GM21360 (cell line): ENCODE results near the gene CCDC69.
"Not testable (repeated sequence)": the region's sequence is repeated elsewhere in the genome, so short reads cannot be mapped to it uniquely, and the experiment has no call there.

ENCODE experiments used
- ATAC-seq: cut with Tn5 transposase; IDR thresholded peaks from one replicate; pipeline ENCODE4 v1.9.1; 2021; ENCODE audit warnings: mild to moderate bottlenecking, moderate library complexity; ENCODE audit not compliant: unreplicated experiment

CCDC69 gene

GRCh38 chr5:151248651-151249050 lies 24.8 kb upstream of the CCDC69 start:
- no peak for ATAC-seq

- ATAC-seq: no peak
Measured at GRCh38 chr5:151245680-151246219, 21.9 kb upstream of the CCDC69 start.

DNA sequence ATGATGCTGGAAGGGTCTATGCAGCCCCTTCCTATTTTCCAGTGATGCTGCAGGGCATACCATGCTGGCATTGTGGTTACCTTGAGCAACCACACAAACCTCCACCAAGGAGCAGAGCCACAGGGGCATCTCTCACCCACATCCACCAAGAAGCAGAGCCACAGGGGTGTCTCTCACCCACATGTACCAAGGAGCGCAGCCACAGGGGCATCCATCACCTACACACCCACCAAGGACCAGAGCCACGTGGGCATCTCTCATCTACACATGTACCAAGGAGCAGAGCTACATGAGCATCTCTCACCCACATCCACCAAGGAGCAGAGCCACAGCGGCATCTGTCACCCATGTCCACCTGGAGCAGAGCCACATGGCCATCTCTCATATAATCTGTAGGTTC lies 20.3 kb upstream of the CCDC69 start:
- ATAC-seq: no peak

GRCh38 chr5:151243564-151243963 lies 19.7 kb upstream of the CCDC69 start:
- ATAC-seq: no peak

GRCh38 chr5:151243127-151243526 lies 19.2 kb upstream of the CCDC69 start:
- ATAC-seq: no peak

DNA sequence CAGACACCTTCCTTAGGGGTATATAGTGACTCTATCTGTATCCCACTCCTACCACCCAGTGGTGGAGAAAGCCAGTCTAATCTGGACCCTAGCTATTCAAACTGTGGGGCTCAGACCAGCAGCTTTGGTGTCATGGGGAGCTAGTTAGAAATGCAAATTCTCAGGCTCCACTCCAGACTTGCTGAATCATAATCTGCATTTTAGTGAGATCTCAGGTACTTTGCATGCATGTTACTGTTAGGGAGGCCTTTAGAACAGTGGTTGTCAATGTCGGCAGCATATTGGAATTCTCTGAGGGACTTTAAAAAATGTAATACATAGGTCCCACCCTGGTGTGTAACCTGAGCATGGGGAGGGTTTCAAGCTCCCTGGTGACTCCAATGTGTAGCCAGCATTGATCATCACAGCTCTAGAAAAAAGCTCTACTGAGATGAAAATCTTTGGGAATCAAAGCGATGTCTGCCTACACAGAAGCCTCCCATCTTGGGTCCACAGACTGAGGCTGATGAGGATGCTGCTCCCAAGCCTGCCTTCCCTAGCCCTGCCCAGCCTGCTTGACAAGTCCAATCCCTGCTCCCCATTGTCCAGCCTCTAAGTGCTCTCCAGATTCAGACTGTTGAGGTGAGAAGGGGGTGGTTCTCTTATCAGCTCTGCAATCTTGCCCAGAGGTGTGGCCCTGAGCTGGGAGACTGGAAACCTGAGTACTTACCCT lies 17.2 kb upstream of the CCDC69 start:
- no peak for ATAC-seq

DNA sequence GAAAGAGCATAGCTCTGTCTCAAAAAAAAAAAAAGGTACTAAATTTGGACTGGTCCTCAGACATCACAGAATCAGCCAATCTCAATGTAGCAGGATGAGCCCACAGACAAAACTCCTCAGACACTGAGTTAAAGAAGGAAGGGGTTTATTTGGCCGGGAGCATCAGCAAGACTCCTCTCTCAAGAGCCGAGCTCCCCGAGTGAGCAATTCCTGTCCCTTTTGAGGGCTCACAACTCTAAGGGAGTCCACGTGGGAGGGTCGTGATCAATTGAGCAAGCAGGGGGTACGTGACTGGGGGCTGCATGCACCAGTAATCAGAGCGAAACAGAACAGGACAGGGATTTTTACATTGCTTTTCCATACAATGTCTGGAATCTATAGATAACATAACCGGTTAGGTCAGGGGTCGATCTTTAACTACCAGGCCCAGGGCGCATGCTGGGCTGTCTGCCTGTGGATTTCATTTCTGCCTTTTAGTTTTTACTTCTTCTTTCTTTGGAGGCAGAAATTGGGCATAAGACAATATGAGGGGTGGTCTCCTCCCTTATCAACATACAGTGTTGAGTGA lies 16.5 kb upstream of the CCDC69 start:
- ATAC-seq: not testable (repeated sequence)

DNA sequence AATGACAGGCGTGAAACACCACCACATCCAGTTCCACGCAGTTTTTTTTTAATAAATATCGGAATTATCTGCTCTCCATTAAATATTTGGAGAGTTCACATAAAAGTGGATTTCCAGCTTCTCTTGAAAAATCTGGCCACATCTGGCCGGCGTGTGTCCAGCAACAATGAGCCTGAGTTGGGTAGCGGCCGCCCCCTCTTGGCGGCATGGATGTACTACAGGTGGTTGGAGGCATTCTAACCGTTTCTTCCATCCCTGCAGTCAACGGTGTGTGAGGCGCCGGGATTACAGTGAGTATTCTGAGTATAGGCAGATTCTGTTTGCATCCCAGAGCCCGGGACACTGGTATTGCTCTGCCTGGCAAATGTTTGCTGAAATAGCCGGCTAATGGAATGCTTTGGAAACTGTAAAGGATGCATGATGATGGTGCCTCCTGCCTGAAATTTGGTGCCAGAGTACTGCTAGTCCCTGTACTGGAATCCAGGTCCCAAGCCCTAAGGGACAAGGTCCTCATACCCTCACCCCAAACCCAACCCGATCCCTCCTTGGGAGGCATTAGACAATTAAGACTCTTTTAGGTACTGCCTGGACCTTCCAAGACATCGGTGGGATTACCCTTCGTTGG lies 15.5 kb upstream of the CCDC69 start:
- ATAC-seq: no peak

DNA sequence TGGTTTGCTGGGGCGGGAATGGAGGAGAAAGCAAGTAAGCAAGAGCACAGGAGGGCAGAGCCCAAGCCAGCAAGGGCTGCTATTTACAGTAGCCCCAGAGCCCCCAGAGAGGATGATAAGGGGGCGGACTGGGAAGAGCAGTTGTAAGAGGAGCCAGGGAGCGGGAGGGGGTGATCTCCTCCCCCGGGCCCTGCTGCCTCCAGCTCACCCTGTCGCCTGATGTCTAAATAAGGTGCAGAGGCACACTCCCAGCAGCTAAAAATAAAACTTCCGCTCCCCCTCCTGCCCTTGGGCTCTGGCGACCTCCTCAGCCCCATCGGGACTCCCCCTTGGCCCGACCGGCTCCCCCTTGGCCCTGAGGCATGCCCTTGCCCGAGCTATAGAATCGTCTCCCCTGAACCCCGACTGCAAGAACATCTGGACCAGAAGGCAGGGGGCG lies 14.4 kb upstream of the CCDC69 start:
- peak; percentile 44 for ATAC-seq

- ATAC-seq: no peak
Measured at GRCh38 chr5:151237685-151238084, 13.8 kb upstream of the CCDC69 start.

- ATAC-seq: no peak
Measured at GRCh38 chr5:151236888-151237287, 13.0 kb upstream of the CCDC69 start.

- not testable (repeated sequence) for ATAC-seq
Measured at GRCh38 chr5:151235239-151235571, 11.3 kb upstream of the CCDC69 start.

DNA sequence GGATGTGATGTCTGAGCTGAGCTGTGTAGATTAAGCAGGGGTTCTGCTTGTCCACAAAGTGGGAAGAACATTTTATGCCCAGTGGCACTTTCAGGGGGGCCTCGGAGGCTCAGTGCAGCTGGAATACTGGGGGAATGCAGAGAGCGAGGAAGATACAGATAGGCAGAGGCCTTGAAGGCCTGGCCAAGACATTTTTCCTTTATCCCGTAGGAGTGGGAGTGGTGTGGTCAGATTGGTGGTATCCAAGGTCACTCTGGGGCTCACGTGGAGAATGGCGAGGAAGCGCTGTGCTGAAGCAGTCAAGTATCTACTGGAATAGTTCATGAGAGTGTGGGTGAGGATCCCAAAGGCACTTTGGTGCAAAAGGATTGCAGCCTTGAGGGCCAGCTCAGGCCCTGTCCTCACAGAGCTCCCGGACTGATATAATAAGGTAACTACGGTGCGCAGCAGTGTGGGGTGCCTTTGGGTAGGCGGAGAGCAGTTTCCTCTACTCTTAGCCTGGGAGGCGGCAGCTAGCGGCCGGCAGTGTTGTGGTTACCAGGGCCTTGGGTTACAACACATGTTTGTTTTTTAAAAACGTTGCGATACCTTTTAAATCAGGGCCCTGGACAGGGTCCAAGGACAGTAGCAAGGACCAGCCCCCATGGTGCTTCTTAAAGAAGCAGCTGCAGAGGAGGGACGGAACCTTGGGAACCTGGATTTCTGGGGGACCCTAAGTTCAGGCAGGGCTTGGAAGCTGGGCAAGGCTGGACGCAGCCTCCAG lies 10.8 kb upstream of the CCDC69 start:
- peak; percentile 60 for ATAC-seq

DNA sequence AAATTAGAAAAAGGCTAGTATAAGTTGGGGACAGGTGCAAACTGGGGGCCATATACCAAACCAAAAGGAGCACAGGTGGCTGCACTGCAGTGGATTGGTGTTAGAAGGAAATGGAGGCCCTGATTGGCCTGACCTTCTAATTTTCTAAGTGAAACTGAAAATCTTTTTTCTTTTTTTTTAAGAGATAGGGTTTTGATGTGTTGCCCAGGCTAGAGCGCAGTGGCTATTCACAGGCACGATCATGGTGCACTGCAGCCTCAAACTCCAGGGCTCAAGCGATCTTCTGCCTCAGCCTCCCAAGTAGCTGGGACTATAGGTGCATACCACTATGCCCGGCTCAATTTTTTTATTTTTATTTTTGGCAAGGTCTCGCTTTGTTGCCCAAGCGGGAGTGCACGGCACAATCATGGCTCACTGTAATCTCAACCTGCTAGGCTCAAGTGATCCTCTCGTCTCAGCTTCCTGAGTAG lies 9.8 kb upstream of the CCDC69 start:
- no peak for ATAC-seq

DNA sequence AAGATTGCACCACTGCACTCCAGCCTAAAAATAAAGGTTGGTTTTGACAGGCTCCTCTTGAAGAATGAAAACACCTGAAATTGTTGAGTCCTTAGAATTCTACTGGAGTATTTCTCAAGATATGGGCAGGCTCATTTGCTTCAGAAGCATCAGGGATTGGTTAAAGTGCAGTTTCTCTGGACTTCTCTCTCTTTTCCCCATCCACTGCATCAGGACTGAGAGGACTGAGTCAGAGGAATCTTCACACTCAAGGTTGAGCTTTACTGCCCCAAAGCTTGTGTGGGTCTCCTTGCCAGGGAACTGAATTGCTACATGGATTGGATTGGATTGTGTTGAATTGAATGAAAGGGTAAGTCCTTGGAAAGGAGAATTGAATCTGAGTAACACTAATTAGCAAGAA lies 7.5 kb upstream of the CCDC69 start:
- ATAC-seq: no peak

GRCh38 chr5:151230048-151230680 lies 6.3 kb upstream of the CCDC69 start:
- ATAC-seq: no peak

DNA sequence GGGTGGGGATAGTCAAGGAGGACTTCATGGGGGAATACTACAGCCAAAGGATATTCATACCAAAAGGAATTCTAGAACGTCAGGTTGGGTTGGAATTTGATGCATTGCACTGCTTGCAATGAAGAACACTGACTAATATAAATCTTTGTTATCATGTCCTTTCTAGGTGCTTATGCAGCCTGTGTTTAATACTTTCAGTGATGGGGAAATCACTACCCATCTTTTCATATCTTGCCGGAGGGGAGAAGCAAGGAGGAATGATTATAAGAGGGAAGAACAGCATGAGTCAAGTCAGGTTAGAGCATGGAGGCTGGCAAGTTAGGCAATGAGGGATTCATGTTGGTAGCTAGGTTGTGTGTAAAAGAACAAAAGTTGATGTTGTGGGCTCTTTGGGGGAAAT lies 5.1 kb upstream of the CCDC69 start:
- no peak for ATAC-seq

- ATAC-seq: no peak
Measured at GRCh38 chr5:151227918-151228447, 4.1 kb upstream of the CCDC69 start.

- ATAC-seq: no peak
Measured at GRCh38 chr5:151225475-151225874, 1.6 kb upstream of the CCDC69 start.

DNA sequence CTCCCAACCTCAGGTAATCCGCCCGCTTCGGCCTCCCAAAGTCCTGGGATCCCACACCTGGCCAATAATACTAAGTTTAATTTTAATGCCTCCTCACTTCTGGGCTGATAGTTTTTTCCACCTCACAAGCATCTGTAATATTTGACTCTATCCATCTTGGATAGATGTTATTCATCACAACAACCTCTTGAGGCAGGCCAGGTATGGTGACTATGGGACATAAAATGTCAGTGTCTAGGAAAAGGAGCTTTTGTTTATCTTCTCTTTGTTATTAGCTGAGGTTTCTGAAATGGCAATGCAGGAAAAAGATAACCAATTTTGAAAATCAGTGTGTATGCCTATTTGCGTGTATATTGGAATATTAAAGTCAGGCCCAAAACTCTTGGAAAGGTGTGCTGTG lies 1.2 kb upstream of the CCDC69 start:
- ATAC-seq: no peak

DNA sequence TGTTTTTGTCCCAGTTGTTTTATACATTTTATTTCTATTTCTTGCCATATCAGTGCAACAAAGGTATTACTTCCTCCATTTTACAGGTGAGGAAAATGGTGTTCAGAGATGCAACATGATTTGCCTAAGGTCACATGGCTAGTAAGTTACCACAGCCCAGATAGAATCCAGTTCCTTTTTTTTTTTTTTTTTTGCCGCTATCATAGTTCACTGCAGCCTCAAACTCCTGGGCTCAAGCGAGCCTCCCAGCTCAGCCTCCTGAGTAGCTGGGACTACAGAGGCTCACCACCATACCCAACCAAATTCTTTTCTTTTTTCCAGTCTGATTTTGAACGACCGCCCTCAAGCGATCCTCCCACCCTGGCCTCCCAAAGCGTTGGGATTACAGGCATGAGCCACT lies 480 bp upstream of the CCDC69 start:
- ATAC-seq: no peak
